GM15510 (cell line): ENCODE measurements around the gene ATP2A3.

Experiments used
- POLR2A ChIP-seq: IDR thresholded peaks from 3 replicates; pipeline ENCODE4 v1.6.1; 2011; ENCODE audit warnings: borderline replicate concordance; ENCODE audit not compliant: insufficient read length; ENCODE audit errors: extremely low read depth

The ATP2A3 gene

DNA sequence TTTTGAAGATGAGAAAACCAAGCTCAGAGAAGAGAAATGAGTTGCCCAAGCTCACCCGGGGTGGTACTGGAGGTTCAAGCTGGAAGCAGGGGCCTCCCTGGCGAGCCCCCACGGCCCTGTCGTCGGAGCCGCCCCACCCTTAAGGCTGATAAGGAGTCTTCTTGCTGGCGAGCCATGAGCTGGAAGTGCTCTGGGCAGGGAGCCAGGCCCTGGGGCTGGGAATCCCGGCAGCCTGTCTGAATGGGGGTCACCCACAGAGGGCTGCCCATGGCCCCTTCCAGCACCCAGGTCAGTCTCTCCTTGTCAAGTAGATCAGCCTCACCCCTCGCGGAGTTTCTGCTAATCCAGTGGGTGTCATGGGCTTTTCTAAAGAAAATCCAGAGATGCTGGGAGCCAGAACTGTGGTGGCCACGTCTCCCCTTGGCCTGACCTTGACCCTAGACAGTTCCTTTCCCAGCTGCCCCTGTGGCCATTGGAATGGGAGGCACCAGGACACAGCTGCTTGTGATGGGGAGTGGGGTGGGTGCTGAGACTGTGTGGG is 46.8 kb downstream of the ATP2A3 start:
- TF ChIP-seq POLR2A = no peak

DNA sequence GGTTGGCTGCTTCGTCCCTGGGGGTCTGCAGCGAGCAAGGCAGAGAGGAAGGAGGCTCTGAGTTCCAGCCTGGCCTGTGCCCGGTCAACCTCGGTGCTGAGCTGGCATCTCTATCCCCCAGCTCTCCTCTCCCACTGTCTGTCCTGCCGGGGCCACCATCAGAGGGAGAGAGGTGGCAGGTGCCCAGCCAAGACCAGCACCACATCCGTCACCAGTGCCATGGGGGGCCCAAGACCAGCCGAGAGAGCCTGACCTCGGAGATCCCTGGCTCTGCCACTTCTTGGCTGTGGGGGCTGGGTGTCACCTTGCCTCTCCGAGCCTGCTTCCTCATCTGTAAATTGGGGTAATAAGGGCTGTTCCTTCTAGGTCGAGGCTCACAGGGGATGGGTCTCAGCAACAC is 47.4 kb downstream of the ATP2A3 start:
- no peak for TF ChIP-seq POLR2A

- peak; percentile 13 for TF ChIP-seq POLR2A
Observed at GRCh38 chr17:3915995-3916696, 48.1 kb downstream of the ATP2A3 start, which contains the start of gene P2RX1. Gene P2RX1 (minus strand): TSS chr17:3916465. CDS start chr17:3916225, 240 bp downstream.

DNA sequence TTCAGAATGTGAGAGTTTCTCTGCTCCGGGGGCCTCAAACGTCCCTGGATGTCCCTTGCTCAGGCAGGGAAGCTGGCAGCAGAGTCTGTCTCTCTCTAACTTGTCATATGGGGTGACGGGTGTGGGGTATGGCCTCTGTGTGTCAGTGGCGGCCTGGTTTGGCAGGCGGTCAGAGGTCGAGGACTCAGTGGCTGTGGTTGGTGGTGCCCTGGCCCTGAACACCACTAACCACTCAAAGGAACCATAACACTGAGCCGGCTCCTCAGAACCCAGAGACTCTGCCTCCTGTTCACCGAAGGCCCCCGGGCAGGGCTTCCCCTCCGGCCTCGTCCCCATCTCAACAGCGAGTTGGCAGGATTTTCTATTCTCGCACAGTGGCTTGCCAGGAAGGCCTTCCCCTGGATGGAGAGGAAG is 48.6 kb downstream of the ATP2A3 start:
- TF ChIP-seq POLR2A = no peak

GRCh38 chr17:3914312-3914670 is 49.9 kb downstream of the ATP2A3 start:
- TF ChIP-seq POLR2A = no peak

DNA sequence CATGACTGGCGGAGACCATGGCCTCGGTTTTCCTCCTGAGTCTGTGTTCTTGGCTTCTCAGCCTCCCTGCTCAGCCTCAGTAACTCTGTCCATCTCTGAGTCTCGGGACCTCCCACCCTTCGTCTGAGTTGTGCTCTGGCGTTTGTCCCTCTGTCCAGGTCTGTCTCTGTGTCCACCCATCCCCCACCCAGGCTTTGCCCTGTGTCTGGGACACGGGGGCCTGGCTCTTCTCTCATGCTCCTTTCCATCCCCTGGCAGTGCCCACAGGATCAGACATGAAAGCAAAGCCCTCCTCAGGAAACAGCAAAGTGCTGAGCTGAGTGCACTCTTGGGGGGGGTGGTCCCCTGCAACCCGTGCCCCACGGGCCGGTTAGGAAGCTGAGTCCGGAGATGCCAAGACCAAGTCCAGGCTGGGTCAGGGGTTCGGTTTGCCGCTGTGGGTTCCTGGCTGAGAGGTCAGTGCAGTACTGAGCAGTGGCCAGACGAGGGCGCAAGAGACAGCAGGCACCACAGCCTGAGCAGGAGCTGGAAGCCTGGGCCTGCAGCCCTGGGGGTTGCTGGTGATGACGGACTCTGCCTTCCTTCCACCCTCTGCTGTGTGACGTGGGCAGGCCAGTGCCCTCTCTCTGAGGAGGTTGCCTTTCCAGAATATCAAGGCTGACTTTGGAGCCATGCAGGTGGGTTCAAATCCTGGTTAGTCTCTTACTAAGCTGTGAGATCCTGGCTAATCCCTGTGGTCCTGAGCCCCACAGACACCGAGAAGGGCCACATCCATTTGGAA is 50.5 kb downstream of the ATP2A3 start:
- no peak for TF ChIP-seq POLR2A

DNA sequence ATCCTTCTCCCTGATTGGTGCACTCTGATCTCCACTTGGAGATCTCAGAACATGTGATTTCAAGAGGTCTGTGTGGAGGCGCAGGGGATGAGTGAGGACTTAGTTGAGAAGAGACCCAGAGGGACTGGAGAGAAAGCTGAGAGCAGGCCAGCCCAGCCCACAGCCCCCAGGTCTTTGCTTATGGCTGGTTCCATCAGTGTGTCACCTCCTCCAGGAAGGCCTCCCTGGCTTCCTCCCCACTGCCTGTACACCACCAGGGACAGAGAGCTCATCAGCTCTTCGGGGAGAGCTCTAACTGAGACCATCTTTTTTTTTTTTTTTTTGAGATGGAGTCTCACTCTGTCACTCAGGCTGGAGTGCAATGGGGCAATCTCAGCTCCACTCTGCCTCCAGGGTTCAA is 51.4 kb downstream of the ATP2A3 start:
- no peak for TF ChIP-seq POLR2A

DNA sequence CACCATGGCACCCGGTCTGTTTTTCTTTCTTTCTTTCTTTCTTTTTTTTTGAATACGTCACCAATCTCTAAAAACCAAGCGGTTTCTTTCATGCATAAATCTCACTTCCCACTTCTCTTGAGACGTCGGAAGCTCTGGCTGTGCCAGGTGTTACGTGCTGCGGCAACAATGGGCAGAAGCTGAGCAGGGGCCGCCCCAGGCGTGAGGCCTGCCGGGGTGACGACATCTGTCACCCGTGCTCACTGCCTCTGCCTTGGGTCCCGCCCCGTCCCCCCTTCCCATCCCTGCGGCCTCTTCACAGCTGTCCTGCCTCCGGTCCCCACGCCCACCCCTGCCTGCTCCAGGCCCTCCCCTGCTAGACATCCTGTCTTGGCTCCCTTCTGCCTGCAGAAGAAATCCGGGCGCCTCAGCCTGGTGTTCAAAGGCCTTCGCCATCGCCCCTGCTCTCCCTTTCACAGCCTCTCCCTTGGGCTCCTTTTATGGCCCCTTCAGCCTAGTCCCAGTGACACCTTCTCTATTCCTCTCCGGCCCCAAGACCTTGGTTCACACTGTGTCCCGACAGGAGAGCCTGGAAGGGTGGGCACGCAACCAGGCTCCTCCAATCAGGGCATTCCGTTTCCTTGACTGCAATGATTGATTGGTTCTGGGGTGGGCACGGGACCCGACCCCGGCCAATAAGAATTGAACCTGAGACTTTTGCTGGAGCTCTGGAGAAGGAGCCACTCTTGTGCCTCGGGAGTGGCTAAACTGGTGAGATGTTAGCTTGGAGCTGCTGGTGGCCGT is 52.8 kb downstream of the ATP2A3 start:
- TF ChIP-seq POLR2A = peak; percentile 23

- no peak for TF ChIP-seq POLR2A
Observed at GRCh38 chr17:3910420-3911270, 53.6 kb downstream of the ATP2A3 start.

- TF ChIP-seq POLR2A = no peak
Observed at GRCh38 chr17:3909257-3909656, 55.0 kb downstream of the ATP2A3 start.

- no peak for TF ChIP-seq POLR2A
Observed at GRCh38 chr17:3907483-3908216, 56.6 kb downstream of the ATP2A3 start.

DNA sequence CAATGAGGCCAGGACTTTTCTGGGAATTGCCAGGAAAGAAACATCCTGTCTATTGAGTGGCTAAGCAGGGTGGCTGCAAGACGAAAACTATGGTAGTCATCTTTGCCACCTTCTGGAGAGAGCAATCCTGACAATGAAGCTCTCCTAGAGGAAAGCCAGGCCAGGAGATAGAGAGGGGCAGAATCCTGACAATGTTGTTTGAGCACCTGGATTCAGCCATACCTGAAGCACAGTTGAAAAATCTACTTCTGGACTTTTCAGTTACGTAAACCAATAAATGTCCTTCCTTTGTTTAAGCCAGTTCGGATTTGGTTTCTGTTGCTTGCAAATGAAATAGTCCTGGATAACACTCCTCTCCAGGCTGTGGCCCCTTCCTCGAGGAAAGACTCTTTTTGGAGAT is 57.4 kb downstream of the ATP2A3 start:
- no peak for TF ChIP-seq POLR2A

- TF ChIP-seq POLR2A = no peak
Observed at GRCh38 chr17:3905017-3905520, 59.2 kb downstream of the ATP2A3 start.

DNA sequence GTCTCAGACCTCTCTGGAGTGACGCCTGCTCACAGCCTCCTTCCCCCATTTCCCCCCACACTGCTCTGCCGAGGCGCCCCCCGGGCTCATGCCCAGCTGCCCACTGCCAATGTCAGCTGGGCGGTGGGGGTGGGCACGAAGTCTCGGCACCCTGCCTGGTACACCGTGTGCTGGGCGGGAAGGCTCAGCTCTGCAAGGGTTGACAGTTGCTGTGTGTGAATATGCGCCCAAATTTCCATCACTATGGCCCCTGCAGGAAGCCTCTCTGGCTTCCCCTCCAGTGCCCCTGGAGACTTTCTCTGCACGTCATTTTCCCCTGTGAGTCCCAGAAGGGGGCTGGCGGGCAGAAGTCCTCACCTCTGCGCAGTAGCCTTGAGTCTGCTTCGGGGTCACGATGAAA is 59.7 kb downstream of the ATP2A3 start:
- TF ChIP-seq POLR2A = no peak

DNA sequence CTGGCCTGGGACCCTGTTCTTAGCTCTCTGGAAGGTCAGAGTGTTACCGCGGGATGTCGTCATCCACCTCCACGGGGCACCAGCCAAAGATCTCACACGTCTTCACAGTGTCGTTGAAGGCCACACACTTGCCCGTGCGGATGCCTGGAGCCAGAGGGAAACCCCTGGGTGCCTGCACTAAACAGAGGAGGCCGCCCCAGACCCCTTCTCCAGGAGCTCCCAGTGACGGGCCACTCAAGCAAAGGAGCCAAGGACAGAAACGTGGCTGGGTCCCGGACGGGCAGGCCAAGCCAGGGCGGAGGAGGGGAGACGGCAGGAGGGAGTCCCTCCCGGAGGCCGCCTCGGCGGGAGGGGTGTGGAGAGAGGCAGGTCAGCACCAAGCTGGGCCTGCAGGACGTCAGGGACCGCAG is 60.4 kb downstream of the ATP2A3 start:
- TF ChIP-seq POLR2A = no peak
